Choroid plexus epithelial cell (primary cell): Measurements from ENCODE around the gene RNF111.

ENCODE experiments used
- DNase-seq: peaks from one replicate; pipeline ENCODE4 v3.0.0-alpha.2; 2010; ENCODE audit warnings: low read depth
- H3K4me3 ChIP-seq: 2 replicates; pipeline ENCODE4 v1.5.1; 2011; ENCODE audit warnings: low read depth, mild to moderate bottlenecking, control low read depth, low read length, moderate library complexity
- TF ChIP-seq, protein P1 (sequence below): conservative IDR thresholded peaks from 2 replicates; pipeline ENCODE4 v1.5.1; 2011; ENCODE audit warnings: low read depth, mild to moderate bottlenecking, control low read depth, inconsistent platforms, low read length, moderate library complexity

RNF111 gene

GRCh38 chr15:59011262-59011952 is 23.9 kb downstream of the RNF111 start:
- no peak for DNase-seq
- H3K4me3 ChIP-seq, result no peak overlapping the region
- TF ChIP-seq, protein P1, sequence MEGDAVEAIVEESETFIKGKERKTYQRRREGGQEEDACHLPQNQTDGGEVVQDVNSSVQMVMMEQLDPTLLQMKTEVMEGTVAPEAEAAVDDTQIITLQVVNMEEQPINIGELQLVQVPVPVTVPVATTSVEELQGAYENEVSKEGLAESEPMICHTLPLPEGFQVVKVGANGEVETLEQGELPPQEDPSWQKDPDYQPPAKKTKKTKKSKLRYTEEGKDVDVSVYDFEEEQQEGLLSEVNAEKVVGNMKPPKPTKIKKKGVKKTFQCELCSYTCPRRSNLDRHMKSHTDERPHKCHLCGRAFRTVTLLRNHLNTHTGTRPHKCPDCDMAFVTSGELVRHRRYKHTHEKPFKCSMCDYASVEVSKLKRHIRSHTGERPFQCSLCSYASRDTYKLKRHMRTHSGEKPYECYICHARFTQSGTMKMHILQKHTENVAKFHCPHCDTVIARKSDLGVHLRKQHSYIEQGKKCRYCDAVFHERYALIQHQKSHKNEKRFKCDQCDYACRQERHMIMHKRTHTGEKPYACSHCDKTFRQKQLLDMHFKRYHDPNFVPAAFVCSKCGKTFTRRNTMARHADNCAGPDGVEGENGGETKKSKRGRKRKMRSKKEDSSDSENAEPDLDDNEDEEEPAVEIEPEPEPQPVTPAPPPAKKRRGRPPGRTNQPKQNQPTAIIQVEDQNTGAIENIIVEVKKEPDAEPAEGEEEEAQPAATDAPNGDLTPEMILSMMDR, result no peak

DNA sequence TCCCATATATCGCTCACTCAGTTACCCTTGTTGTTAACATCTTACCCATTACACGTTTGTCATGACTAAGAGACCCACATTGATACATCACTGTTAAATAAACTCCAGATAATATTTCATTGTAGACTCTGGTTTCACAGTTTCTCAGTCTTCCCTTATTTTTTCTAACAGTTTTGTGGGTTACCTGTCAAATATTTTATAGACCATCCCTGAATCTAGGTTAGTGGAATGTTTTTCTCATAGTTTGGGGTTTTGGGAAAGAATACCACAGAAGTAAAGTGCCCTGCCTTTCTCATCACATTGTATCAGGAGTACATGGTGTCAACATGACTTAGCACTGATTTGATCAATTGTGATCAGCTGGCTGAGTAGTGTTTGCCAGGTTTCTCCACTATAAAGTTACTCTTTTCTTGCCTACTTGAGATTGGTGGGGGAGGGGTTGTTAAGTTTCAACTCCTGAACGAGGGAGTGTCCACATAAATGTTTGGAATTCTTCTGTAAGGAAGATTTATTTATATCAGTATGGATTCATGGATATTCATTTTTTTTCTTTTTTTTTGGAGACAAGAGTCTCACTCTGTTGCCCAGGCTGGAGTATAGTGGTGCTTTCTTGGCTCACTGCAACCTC is 25.9 kb downstream of the RNF111 start:
- TF ChIP-seq, protein P1, result no peak
- no peak overlapping the region for H3K4me3 ChIP-seq
- no peak for DNase-seq

DNA sequence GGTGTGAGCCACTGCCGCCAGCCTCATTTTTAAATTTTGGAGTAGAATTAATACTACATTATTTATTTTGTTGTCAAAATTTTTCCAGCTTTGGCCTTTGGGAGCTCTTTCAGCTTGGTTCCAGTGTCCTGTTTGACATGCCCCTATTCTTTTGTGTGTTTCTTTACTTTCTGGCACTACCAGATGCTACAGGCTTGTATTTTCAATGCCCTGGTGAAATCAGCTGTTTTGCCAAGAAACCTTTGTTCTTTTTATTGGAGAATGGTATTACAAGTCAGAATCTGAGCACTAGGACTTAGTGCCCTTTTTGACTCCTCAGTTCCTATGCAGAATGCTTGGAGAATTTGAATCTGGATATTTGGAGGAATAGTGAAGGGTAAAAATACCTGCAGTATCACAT is 26.6 kb downstream of the RNF111 start:
- DNase-seq, result no peak
- H3K4me3 ChIP-seq, result no peak overlapping the region
- TF ChIP-seq, protein P1, result no peak

GRCh38 chr15:59017449-59017848 is 30.0 kb downstream of the RNF111 start:
- H3K4me3 ChIP-seq, result no peak overlapping the region
- no peak for DNase-seq
- TF ChIP-seq, protein P1, result no peak

- TF ChIP-seq, protein P1, result no peak
- DNase-seq, result no peak
These were observed 31.4 kb downstream of the RNF111 start for GRCh38 chr15:59018833-59019232.

DNA sequence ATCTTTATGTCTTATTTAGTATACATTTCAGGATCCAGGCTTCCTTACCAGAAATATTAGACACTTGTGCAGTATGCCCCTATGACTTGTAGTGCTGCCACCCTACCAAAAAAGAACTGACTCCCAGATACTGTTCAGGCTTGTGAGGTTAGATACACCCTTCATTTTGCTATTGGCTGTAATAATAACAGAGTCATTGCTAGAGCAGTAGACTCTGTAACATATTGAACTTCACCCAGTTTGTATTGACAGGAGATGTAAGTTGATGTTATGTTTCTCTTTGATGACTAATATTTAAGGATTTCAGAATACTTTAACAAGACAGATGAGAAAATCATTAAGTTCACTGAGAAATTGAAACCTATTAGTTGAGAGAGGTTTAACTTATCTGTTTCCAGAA is 32.9 kb downstream of the RNF111 start:
- TF ChIP-seq, protein P1, result no peak
- peak; percentile 20 for DNase-seq

More at GRCh38 chr15:59018833-59019232, 31.4 kb downstream of the RNF111 start:
- no peak overlapping the region for H3K4me3 ChIP-seq

DNA sequence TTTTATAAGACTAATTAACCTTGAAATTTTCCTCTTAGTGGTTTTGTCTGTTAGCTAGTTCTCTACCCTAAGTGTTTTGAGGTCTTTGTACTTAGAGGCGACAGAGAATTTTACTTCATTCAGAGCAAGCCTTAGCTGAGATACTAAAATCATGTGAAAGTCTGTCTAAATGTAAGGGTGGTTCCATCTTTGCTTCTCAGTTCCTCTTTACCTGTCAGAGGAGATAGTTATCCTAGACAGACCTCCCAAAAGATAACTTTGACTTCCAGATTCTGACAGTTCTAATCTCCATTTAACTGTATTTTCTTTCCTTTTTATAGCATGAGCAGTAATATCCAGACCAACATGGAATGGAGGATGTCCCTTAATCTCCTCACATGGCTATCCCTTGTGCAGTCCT is 34.7 kb downstream of the RNF111 start:
- no peak for DNase-seq
- TF ChIP-seq, protein P1, result no peak
- no peak overlapping the region for H3K4me3 ChIP-seq

More for the DNA sequence above, 32.9 kb downstream of the RNF111 start:
- H3K4me3 ChIP-seq, result no peak overlapping the region
